ENCODE measurements around the gene LAMA1. TPM values are rescaled to one million over a fixed set of nuclear protein-coding genes. Genes with fewer than 3 reads are reported as not detected.
"Not testable (repeated sequence)": the region's sequence is repeated elsewhere in the genome, so short reads cannot be mapped to it uniquely, and the experiment has no call there.

The LAMA1 gene
- total RNA-seq, 1 donor from 2014 or later, result 1.4 TPM

DNA sequence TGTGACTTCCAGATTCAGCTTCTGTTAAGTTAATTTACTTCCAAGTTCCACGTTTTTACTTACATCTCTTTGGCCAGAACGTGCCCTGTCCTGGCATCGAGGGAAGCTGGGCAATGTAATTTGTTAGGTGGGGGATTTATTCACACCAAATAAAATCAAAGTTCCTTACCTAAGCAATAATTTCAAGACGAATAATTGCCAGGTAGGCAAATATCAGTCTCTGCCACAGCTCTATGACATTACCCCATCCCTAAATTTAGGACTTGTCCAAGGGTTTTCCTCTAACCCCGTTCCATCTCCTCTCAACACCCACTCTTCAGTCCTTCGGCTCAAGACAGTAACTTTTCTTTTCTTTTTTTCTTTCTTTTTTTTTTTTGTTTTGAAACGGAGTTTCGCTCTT lies 38.3 kb upstream of the LAMA1 start:
- ATAC-seq (no peak), DNase-seq (no peak)
- H3K9me3 ChIP-seq, result no peaks in the 10 kb centered on the region
- intact Hi-C loops (cut with DNase I), result no loop called here
- no peaks in the 10 kb centered on the region for H3K36me3 ChIP-seq
- H3K4me1 ChIP-seq, result no peaks in the 10 kb centered on the region
- no peaks in the 10 kb centered on the region for H3K27me3 ChIP-seq
- no peak overlapping the region for H3K4me3 ChIP-seq
- TF ChIP-seq, protein P1, sequence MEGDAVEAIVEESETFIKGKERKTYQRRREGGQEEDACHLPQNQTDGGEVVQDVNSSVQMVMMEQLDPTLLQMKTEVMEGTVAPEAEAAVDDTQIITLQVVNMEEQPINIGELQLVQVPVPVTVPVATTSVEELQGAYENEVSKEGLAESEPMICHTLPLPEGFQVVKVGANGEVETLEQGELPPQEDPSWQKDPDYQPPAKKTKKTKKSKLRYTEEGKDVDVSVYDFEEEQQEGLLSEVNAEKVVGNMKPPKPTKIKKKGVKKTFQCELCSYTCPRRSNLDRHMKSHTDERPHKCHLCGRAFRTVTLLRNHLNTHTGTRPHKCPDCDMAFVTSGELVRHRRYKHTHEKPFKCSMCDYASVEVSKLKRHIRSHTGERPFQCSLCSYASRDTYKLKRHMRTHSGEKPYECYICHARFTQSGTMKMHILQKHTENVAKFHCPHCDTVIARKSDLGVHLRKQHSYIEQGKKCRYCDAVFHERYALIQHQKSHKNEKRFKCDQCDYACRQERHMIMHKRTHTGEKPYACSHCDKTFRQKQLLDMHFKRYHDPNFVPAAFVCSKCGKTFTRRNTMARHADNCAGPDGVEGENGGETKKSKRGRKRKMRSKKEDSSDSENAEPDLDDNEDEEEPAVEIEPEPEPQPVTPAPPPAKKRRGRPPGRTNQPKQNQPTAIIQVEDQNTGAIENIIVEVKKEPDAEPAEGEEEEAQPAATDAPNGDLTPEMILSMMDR (IDR thresholded peaks at IDR 0.05), result no peak
- H3K27ac ChIP-seq, result no peak overlapping the region

DNA sequence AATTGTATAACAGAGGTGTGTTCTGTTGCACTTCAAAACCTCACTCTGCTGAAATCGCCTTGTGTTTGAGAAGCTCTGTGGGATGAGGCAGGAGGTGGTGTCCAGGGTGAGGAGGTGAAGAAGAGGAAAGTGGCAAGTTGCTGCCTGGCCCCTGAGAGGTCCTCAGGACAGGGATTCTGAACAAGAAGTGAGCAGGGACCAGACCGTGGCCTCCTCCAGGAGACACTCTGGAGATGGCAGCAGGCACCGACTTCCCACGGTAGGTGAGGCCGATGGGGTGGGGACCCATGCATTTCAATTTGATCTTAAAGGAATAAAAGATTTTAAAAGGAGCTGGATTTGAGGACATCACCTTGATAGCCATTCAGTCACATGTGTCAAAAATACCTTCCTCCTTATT lies 37.5 kb upstream of the LAMA1 start:
- Histone ChIP-seq H3K4me1 (no peaks in the 10 kb centered on the region), H3K27me3 (no peaks in the 10 kb centered on the region), H3K27ac (no peak overlapping the region), H3K4me3 (no peak overlapping the region), H3K36me3 (no peaks in the 10 kb centered on the region), H3K9me3 (no peaks in the 10 kb centered on the region)
- no peak for DNase-seq
- TF ChIP-seq, protein P1 (IDR thresholded peaks at IDR 0.05), result no peak
- intact Hi-C loops (cut with DNase I), result no loop called here
- ATAC-seq, result no peak

DNA sequence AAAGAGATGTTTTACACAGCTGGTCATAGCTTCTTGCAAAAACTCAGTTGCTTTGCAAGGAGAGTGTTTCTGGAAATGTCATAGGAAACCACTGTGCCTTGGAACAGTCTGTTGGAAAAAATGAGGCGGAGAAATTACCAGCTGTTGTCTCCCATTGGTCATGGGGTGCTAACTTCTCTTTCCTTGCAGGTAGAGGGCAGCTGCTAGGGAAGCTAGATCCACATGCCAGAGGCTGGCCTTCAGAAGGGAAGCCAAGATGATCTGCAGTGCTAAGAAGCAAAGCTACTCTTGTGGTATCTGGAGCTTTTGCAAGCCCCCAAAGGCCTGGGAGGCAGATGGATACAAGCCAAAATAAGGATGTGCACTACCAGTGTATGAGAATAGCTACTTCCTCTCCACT lies 34.8 kb upstream of the LAMA1 start:
- ATAC-seq (no peak), DNase-seq (no peak)
- Histone ChIP-seq H3K9me3 (no peaks in the 10 kb centered on the region), H3K27me3 (no peaks in the 10 kb centered on the region), H3K27ac (no peak overlapping the region), H3K4me1 (no peaks in the 10 kb centered on the region), H3K36me3 (no peaks in the 10 kb centered on the region), H3K4me3 (no peak overlapping the region)
- TF ChIP-seq, protein P1 (IDR thresholded peaks at IDR 0.05), result no peak
- intact Hi-C loops (cut with DNase I), result no loop called here

DNA sequence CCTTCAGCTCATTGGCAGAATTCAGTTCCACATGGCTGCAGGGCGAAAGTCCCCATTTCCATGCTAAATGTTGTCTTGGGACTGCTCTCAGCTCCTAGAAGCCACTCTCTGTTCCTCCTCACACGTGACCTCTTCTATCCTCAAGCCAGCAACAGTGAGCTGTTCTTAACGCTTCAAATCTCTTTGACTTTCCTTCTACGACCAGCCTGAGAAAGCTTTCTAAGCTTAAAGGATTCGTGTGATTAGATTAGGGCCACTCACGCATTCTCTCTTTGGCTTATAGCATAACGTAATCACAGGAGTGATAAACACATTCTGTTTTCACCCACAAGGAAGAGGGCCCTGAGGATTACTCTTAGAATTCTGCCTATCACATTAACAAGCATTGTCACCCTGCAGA lies 29.8 kb upstream of the LAMA1 start:
- Histone ChIP-seq H3K27ac (no peak overlapping the region), H3K36me3 (no peaks in the 10 kb centered on the region), H3K4me1 (no peaks in the 10 kb centered on the region), H3K4me3 (no peak overlapping the region), H3K27me3 (no peaks in the 10 kb centered on the region), H3K9me3 (no peaks in the 10 kb centered on the region)
- DNase-seq (no peak), ATAC-seq (no peak)
- intact Hi-C loops (cut with DNase I), result no loop called here
- TF ChIP-seq, protein P1 (IDR thresholded peaks at IDR 0.05), result no peak

DNA sequence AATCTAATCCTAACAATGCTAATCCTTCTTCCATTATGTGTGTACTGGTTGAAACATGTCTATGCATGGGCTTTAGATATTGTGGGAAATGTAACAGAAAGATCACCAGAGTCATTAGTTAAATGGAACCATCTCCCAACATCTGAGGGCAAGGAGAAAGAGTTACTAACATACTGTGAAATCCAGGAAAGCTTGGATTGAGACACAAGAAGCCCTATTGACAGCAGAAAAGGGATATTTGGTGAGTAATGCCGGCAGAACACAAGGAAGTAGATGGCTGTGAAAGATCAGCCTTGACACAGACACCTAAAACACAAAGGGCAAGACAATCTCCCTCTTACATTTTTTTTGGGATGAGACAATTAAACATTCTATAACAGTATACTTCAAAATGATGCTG lies 28.5 kb upstream of the LAMA1 start:
- Histone ChIP-seq H3K4me1 (no peaks in the 10 kb centered on the region), H3K4me3 (no peak overlapping the region), H3K36me3 (no peaks in the 10 kb centered on the region), H3K27me3 (no peaks in the 10 kb centered on the region), H3K27ac (no peak overlapping the region), H3K9me3 (no peaks in the 10 kb centered on the region)
- DNase-seq (no peak), ATAC-seq (no peak)
- intact Hi-C loops (cut with DNase I), result no loop called here
- TF ChIP-seq, protein P1 (IDR thresholded peaks at IDR 0.05), result no peak

DNA sequence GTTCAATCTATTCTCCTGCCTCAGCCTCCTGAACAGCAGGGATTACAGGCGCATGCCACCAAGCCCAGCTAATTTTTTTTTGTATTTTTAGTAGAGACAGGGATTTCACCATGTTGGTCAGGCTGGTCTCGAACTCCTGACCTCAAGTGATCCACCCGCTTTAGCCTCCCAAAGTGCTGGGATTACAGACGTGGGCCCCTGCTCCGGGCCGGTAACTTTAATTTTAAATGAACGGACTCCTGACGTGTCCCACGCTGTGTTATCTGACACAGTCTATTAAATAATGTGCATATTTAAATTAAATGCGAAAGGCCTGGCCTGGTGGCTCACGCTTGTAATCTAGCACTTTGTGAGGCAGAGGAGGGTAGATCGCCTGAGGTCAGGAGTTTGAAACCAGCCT lies 27.3 kb upstream of the LAMA1 start:
- H3K4me1 ChIP-seq; intact Hi-C loops (cut with DNase I); H3K4me3 ChIP-seq; H3K27ac ChIP-seq; DNase-seq; H3K36me3 ChIP-seq; H3K9me3 ChIP-seq; H3K27me3 ChIP-seq; ATAC-seq: not testable (repeated sequence)
